GM12892 (cell line): Measurements from ENCODE around the gene NDUFAF2.

Experiments
- DNase-seq: peaks from one replicate; pipeline ENCODE4 v3.0.0; 2011; ENCODE audit not compliant: insufficient read length
- FAIRE-seq: peaks from 2 replicates; lab custom pipeline; 2011; peaks lifted over from hg19 to GRCh38; lab: Jason Lieb, UNC
- POLR2A ChIP-seq: IDR thresholded peaks from 2 replicates; pipeline ENCODE4 v1.6.1; 2011; ENCODE audit warnings: low read depth, low read length, control low read depth
- POLR2AphosphoS5 ChIP-seq: IDR thresholded peaks from 2 replicates; pipeline ENCODE4 v1.6.1; 2011; ENCODE audit warnings: low read depth, low read length, control low read depth
- TAF1 ChIP-seq: IDR thresholded peaks from 2 replicates; pipeline ENCODE4 v1.6.1; 2011; ENCODE audit warnings: low read depth, mild to moderate bottlenecking, control low read depth, low read length, borderline replicate concordance

NDUFAF2 gene

GRCh38 chr5:61097465-61097864, 152.5 kb downstream of the NDUFAF2 start:
- DNase-seq: no peak
- no peak for FAIRE-seq
- TF ChIP-seq POLR2AphosphoS5 (no peak), POLR2A (no peak), TAF1 (no peak)

- DNase-seq (no peak), FAIRE-seq (no peak)
- TF ChIP-seq TAF1 (no peak), POLR2AphosphoS5 (no peak), POLR2A (no peak)
Measured at GRCh38 chr5:61098251-61098995, 153.4 kb downstream of the NDUFAF2 start.

- DNase-seq (no peak), FAIRE-seq (no peak)
- TF ChIP-seq TAF1 (no peak), POLR2AphosphoS5 (no peak), POLR2A (no peak)
Measured at GRCh38 chr5:61100437-61100836, 155.4 kb downstream of the NDUFAF2 start.

- FAIRE-seq (no peak), DNase-seq (no peak)
- TF ChIP-seq POLR2AphosphoS5 (no peak), POLR2A (no peak), TAF1 (no peak)
Measured at GRCh38 chr5:61114441-61114840, 169.4 kb downstream of the NDUFAF2 start.

GRCh38 chr5:61115968-61116367, 171.0 kb downstream of the NDUFAF2 start:
- TF ChIP-seq TAF1 (no peak), POLR2A (no peak), POLR2AphosphoS5 (no peak)
- DNase-seq (no peak), FAIRE-seq (no peak)

GRCh38 chr5:61119066-61119465, 174.1 kb downstream of the NDUFAF2 start:
- FAIRE-seq (no peak), DNase-seq (no peak)
- TF ChIP-seq TAF1 (no peak), POLR2AphosphoS5 (no peak), POLR2A (no peak)

GRCh38 chr5:61120534-61120933, 175.5 kb downstream of the NDUFAF2 start:
- FAIRE-seq (no peak), DNase-seq (no peak)
- TF ChIP-seq TAF1: no peak
- no peak for TF ChIP-seq POLR2A
- no peak for TF ChIP-seq POLR2AphosphoS5

- DNase-seq (no peak), FAIRE-seq (peak; percentile 40)
- TF ChIP-seq POLR2AphosphoS5 (no peak), POLR2A (no peak), TAF1 (no peak)
Measured at GRCh38 chr5:61123145-61123544, 178.1 kb downstream of the NDUFAF2 start.

GRCh38 chr5:61130289-61130688, 185.3 kb downstream of the NDUFAF2 start:
- TF ChIP-seq POLR2A (no peak), TAF1 (no peak), POLR2AphosphoS5 (no peak)
- no peak for DNase-seq
- FAIRE-seq: no peak

GRCh38 chr5:61132559-61132958, 187.6 kb downstream of the NDUFAF2 start:
- DNase-seq (no peak), FAIRE-seq (no peak)
- TF ChIP-seq POLR2AphosphoS5 (no peak), TAF1 (no peak), POLR2A (no peak)

- TF ChIP-seq POLR2A (no peak), POLR2AphosphoS5 (no peak), TAF1 (no peak)
- FAIRE-seq (no peak), DNase-seq (no peak)
Measured at GRCh38 chr5:61137835-61138234, 192.8 kb downstream of the NDUFAF2 start.

GRCh38 chr5:61139094-61139873, 194.3 kb downstream of the NDUFAF2 start:
- FAIRE-seq (peak; percentile 67), DNase-seq (no peak)
- no peak for TF ChIP-seq POLR2AphosphoS5
- TF ChIP-seq TAF1: no peak
- TF ChIP-seq POLR2A: no peak

- DNase-seq: no peak
- no peak for FAIRE-seq
- no peak for TF ChIP-seq POLR2AphosphoS5
- TF ChIP-seq TAF1: no peak
- no peak for TF ChIP-seq POLR2A
Measured at GRCh38 chr5:61139931-61140330, 194.9 kb downstream of the NDUFAF2 start.

- DNase-seq (no peak), FAIRE-seq (no peak)
- TF ChIP-seq POLR2A (no peak), POLR2AphosphoS5 (no peak), TAF1 (no peak)
Measured at GRCh38 chr5:61141801-61142200, 196.8 kb downstream of the NDUFAF2 start.
